ENCODE results near the gene DDX18.
A peak's percentile ranks its signal among the peaks of the same experiment; 100 is the strongest.
"Not testable (repeated sequence)": the region's sequence is repeated elsewhere in the genome, so short reads cannot be mapped to it uniquely, and the experiment has no call there.

DDX18 gene
- 137 to 256 (median 164) reads per million in 4 experiments for total RNA-seq

DNA sequence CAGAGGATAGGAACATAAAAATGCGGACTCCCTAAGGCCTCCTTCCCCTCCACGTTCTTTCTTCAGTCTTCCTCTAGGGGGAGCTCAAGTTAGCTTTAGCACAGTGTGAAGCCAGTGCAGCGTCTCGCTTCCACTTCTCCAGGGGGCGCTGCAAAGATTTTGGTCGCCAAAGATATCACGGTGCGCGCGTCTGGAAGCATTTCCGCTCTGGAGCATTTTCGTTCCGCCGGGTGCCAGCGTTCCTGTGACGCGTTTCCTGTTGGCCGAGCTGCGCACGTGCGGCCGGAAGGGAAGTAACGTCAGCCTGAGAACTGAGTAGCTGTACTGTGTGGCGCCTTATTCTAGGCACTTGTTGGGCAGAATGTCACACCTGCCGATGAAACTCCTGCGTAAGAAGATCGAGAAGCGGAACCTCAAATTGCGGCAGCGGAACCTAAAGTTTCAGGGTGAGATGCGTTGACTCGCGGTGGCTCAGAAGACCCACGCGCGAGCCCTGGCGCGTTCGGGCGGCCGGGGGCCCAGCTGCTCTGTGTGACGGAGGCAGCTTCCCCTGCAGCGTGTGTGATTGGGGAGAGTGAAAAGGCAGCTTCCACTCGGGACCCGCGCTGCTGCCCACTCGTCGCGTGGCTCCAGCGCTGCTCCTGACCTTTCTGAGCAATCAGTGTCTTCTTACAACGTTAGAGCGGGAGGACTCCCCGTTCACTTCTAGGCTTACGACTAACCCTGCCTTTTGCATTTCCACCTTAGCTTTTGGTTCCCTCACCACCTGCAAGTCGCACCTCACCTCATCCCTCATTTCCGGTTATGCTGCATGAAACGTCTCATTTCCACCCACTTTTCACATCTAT lies at the start of gene DDX18:
TSS of gene DDX18 (plus strand) at position 275 of the 848 bp plus-strand sequence. CDS start at position 362, 87 bp downstream.
- peak; percentile 96 for DNase-seq

DNA sequence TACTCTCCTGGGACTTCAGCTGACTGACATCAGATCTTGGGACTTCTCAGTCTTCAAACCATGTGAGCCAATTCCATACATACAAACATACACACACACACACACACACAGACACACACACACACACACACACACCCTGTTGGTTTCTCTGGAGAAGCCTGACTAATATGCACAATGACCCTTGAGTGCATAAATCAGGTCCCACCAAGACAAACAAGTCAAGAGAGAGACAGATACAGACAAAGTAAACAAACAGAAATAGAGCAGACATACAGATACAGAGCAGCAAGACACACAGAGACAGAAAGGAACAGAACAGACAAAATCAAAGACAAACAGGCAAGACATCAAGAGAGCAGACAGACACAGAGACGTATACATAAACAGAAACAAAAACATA lies 43.8 kb upstream of the DDX18 start:
- DNase-seq = no peak

DNA sequence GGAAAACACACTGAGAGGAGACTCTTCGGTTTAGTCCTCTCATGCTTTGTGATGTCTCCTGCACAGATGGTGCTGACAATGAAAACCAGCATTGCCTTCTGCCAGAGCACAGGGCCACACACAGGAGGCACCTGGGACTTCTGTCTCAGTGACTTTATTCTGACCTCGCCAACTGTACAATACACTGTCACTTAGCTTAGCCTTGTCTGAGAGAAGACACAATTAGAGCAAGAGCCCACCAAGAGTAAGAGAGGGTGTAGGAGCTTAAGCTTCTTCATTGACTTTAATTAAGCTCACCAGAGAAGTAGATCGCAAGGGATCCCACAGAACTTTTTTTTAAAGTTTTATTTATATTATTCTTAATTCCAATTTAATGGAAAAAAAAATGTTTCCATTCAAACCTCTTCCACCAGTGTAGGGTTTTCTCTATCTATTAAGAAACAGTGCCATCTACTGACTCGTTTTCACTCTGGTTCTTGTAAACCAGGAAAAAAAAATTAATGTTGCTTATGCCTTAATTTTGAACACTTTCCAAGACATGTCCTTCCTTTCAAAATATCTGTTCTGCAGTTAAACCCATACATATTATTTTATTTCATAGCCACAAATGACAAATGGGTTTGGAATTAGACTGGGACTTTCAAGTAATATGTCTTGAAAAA lies 42.4 kb upstream of the DDX18 start:
- DNase-seq = no peak

DNA sequence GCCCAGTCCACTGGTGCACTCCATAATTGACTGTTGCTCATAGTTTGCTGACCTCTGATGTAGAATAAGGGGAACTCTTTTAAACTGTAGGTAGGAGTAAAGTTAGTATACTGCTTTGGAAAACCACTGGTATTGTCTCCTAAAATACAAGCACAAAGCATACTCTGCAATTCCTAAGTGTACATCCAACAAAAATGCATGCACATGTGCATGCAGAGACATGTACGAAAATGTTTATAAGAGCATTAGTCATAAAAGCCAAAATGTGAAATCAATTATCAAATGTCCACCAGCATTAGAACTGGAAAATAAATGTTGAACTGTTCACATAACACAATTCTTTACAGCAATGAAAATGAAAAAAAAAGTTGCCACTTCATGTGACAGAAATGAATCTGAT lies 39.8 kb upstream of the DDX18 start:
- DNase-seq = no peak

GRCh38 chr2:117775703-117776219 lies 38.7 kb upstream of the DDX18 start:
- DNase-seq = no peak

GRCh38 chr2:117776888-117777287 lies 37.6 kb upstream of the DDX18 start:
- no peak for DNase-seq

- DNase-seq = peak; percentile 1
Measured at GRCh38 chr2:117785740-117786139, 28.8 kb upstream of the DDX18 start.

GRCh38 chr2:117786520-117786919 lies 28.0 kb upstream of the DDX18 start:
- DNase-seq = no peak

DNA sequence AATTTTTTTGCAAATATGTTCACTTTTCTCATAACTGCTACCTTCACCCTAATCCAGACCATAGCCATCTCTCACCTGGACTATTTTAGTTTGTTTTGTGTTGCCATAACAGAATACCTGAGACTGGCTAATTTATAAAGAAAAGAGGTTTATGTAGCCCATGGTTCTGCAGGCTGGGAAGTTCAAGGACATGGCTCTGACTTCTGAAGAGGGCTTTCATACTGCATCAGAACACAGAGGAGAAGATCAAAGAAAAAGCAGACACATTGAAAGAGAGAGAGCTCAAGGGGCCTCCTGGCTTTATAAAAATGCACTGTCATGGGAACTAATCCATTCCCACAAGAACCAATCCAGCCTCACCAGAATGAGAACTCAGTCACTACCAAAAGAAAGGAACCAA lies 25.0 kb upstream of the DDX18 start:
- no peak for DNase-seq

DNA sequence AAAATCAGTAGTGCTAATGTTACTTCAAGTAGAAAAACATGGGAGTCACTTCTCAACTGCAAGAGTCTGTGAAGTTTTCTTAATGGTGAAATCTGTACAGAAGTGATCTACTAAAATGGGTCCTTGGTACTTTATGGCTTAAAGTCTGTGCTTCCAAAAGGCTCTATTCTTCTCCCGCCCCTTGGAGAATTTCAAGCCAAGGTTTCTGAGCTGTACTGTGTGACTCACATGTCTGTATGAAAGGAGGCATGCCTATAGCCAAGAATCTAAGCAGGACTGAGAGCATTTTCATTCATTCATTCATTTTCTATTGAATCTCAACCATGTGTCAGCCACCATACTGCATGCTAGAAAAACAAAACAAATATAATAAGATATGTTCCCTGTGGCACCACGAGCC lies 19.8 kb upstream of the DDX18 start:
- no peak for DNase-seq

DNA sequence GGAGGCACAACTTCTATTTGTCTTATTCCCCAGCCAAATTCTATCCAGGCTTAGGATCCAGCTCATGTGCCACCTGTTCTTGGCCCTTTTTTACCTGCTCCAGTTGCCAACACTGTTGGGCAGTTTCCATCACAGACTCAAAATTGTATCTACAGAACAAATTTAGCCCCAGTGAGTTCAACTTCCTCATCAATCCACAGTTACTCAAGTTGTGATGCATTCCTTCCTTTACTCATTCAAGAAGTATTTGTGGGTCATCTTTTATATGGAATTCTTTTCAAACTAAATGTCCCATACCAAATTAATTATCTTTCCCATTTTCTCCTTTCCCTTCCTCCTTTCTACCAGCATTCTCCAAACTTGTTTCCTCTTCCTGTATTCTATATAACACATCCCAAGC lies 12.7 kb upstream of the DDX18 start:
- no peak for DNase-seq

DNA sequence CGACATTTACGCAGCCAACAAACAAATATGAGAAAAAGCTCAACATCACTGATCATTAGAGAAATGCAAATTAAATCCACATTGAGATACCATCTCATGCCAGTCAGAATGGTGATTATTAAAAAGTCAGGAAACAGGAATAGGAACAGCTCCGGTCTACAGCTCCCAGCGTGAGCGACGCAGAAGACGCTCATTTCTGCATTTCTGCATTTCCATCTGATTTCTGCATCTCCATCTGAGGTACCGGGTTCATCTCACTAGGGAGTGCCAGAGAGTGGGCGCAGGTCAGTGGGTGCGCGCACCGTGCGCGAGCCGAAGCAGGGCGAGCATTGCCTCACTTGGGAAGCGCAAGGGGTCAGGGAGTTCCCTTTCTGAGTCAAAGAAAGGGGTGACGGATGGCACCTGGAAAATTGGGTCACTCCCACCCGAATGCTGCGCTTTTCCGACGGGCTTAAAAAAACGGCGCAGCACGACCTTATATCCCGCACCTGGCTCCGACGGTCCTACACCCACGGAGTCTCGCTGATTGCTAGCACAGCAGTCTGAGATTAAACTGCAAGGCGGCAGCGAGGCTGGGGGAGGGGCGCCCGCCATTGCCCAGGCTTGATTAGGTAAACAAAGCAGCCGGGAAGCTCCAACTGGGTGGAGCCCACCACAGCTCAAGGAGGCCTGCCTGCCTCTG lies 10.7 kb upstream of the DDX18 start:
- peak; percentile 6 for DNase-seq

- DNase-seq = no peak
Measured at GRCh38 chr2:117812443-117812842, 2.0 kb upstream of the DDX18 start.

DNA sequence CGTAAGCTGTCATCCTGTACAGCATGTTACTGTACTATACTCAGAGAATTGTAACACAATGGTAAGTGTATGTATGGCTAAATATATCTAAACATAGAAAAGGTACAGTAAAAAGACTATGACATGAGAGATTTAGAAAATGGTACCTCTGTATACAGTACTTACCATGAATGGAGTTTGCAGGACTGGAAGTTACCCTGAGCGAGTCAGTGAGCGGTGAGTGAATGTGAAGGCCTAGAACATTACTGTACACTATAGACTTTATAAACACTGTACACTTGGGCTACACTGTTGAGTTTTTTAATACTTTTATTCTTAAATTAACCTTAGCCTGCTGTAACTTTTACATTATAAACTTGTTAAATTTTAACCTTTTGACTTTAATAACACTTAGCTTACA lies 1.5 kb downstream of the DDX18 start:
- DNase-seq = no peak

DNA sequence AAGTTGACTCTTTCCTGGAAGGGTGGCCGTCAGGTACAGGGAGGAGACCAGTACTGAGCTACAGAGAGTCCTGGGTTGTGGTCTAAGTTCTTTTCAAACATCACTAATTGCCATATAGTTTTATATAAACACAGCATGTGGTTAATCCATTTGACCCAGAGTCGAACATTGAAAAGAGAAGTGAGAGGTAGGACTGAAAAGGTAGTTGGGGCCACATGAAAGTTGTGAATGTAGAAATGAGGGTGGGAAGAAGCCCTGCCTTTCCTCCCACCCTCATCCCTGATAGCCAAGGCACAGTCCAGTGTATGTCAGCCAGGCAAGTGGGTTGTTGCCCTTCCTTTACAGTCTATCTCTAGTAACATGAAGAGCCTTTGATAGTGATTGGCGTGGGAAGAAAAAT lies 4.4 kb downstream of the DDX18 start:
- no peak for DNase-seq

DNA sequence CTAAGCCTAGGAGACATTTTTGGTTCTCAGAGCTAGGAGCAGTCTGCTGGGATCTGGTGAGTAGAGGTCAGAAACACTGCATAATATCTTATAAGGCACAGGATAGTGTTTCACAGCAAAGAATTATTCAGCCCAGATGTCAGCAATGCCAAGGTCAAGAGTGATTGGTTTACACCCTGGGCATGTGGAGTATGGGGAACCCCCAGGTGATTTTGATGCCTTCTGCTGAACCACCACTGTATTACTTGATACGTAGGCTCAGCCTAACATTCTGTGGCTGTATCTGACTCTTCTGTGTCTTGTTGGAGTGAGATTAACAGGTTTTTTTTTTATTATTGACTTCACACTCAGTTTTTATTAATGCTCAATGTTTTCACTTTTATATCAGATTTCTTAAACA lies 6.0 kb downstream of the DDX18 start:
- no peak for DNase-seq

- DNase-seq = no peak
Measured at GRCh38 chr2:117825437-117825836, 10.9 kb downstream of the DDX18 start.

DNA sequence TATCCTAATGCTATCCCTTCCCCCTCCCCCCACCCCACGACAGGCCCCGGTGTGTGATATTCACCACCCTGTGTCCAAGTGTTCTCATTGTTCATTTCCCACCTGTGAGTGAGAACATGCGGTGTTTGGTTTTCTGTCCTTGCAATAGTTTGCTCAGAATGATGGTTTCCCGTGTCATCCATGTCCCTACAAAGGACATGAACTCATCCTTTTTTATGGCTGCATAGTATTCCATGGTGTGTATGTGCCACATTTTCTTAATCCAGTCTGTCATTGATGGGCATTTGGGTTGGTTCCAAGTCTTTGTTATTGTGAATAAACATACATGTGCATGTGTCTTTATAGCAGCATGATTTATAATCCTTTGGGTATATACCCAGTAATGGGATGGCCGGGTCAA lies 13.0 kb downstream of the DDX18 start:
- not testable (repeated sequence) for DNase-seq

- no peak for DNase-seq
Measured at GRCh38 chr2:117828870-117829269, 14.4 kb downstream of the DDX18 start.

GRCh38 chr2:117832332-117832731 lies 17.8 kb downstream of the DDX18 start:
- DNase-seq = no peak

DNA sequence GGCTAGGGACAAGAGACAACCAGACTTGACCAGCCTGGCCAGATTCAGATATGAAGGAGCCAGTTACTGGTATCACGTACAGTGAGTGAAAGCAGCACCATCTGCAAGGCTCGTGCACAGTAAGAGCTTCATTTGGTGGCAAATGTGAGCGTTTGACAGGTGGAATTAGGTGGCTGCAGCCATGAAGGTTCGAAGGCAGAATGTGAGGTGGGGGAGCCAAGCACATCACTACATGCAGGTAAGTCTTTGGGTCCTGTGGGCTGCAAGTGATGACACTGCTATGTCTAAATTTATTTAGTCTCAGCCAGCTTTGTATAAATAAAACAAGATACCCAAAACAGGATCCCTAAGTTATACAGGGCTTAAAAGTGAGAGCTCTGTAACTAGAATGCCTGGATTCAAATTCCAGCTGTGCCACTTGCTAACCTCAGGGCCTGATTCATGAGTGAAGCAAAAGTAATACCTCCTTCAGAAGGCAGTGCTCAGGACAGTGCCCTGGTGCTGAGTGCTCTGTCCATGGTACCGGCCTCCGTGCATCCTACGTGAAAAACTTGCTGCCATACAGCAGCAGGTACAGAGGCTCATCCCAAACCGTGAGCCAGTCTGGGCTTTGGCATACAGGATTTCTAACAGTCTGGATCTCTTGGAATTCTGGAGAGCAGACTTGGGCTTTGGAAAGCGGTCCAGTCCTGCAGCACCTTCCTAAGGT lies 18.6 kb downstream of the DDX18 start:
- no peak for DNase-seq

DNA sequence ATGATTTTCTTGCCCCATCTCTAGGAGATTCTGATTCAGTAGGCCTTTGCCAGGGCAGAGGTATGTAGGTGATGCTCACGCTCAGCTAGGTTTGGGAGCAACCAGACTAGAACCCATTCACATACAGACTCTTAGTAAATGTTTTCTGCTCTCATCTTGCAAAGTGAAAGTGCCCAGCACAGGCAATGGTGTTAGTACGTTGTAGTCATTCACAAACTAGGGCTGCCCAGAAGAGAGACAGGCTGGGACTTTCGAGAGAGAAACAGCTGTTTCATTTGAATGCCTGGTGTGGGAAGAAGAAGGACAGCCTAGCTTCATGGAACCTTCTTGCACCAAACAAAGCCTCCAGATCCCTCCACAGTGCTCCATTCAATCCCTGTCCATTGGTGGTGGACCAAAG lies 19.4 kb downstream of the DDX18 start:
- no peak for DNase-seq

- no peak for DNase-seq
Measured at GRCh38 chr2:117834992-117835391, 20.5 kb downstream of the DDX18 start.

Data from effector CD8-positive, alpha-beta T cell (primary cell).